ENCODE measurements around the gene PLEKHB2. TPM values are rescaled to one million over a fixed set of nuclear protein-coding genes. Genes with fewer than 3 reads are reported as not detected.
"Not testable (repeated sequence)": the region's sequence is repeated elsewhere in the genome, so short reads cannot be mapped to it uniquely, and the experiment has no call there.

Gene PLEKHB2
- total RNA-seq, 1 experiment from 2014 or later = 94.8 TPM

GRCh38 chr2:131168538-131168937, 63.4 kb downstream of the PLEKHB2 start:
- Histone ChIP-seq H3K9ac (ENCODE audit: low read length) (no peak overlapping the region), H3K27me3 (ENCODE audit: insufficient read depth, low read length) (peaks cover 8% of the 10 kb centered on the region; the same call in 1 of the 2 replicates), H3K9me2 (ENCODE audit: insufficient read depth) (no peaks in the 10 kb centered on the region), H3K4me3 (replicated peaks in 1 of 2; ENCODE audit: low read depth in 1 of 2, low read length in 2 of 2) (no peak overlapping the region), H3K27ac (ENCODE audit: low read depth, low read length) (no peak overlapping the region), H3K79me2 (ENCODE audit: insufficient read depth, low read length) (no peaks in the 10 kb centered on the region), H2AFZ (ENCODE audit: low read depth, low read length, poor library complexity, severe bottlenecking) (no peak overlapping the region), H4K20me1 (ENCODE audit: insufficient read depth) (no peaks in the 10 kb centered on the region), H3K36me3 (ENCODE audit: control insufficient read depth in 1 of 2, insufficient read depth in 2 of 2, low read length in 2 of 2) (no peaks in the 10 kb centered on the region), H3K4me1 (ENCODE audit: control insufficient read depth in 1 of 2, insufficient read depth in 2 of 2, low read length in 2 of 2) (no peaks in the 10 kb centered on the region), H3K9me3 (ENCODE audit: control insufficient read depth in 1 of 2, insufficient read depth in 1 of 2, low read depth in 1 of 2, low read length in 2 of 2) (no peaks in the 10 kb centered on the region), H3K4me2 (ENCODE audit: low read length) (no peak overlapping the region)
- TF ChIP-seq TCF7L2 (IDR thresholded peaks at IDR 0.05; ENCODE audit: borderline replicate concordance, extremely low read depth, insufficient read depth, insufficient read length) = no peak
- no peak for TF ChIP-seq POLR2AphosphoS5 (IDR thresholded peaks at IDR 0.05; ENCODE audit: low read depth, low read length)
- no peak for TF ChIP-seq CBX3 (IDR thresholded peaks at IDR 0.05; ENCODE audit: low read depth)
- no peak for TF ChIP-seq ZNF274 (IDR thresholded peaks at IDR 0.05; ENCODE audit: low read depth, low read length)
- TF ChIP-seq, protein P1, sequence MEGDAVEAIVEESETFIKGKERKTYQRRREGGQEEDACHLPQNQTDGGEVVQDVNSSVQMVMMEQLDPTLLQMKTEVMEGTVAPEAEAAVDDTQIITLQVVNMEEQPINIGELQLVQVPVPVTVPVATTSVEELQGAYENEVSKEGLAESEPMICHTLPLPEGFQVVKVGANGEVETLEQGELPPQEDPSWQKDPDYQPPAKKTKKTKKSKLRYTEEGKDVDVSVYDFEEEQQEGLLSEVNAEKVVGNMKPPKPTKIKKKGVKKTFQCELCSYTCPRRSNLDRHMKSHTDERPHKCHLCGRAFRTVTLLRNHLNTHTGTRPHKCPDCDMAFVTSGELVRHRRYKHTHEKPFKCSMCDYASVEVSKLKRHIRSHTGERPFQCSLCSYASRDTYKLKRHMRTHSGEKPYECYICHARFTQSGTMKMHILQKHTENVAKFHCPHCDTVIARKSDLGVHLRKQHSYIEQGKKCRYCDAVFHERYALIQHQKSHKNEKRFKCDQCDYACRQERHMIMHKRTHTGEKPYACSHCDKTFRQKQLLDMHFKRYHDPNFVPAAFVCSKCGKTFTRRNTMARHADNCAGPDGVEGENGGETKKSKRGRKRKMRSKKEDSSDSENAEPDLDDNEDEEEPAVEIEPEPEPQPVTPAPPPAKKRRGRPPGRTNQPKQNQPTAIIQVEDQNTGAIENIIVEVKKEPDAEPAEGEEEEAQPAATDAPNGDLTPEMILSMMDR (IDR thresholded peaks at IDR 0.05 in 2 of 3, conservative IDR thresholded peaks at IDR 0.05 in 1 of 3; ENCODE audit: borderline replicate concordance in 1 of 3, insufficient read depth in 1 of 3, low read depth in 2 of 3, low read length in 2 of 3) = no peak
- TF ChIP-seq CEBPB (IDR thresholded peaks at IDR 0.05; ENCODE audit: low read depth) = no peak
- TF ChIP-seq JUND (IDR thresholded peaks at IDR 0.05) = no peak
- TF ChIP-seq REST (IDR thresholded peaks at IDR 0.05; ENCODE audit: low read depth) = no peak
- TF ChIP-seq SP1 (IDR thresholded peaks at IDR 0.05; ENCODE audit: low read depth) = no peak
- TF ChIP-seq RAD21 (IDR thresholded peaks at IDR 0.05; ENCODE audit: low read depth) = no peak
- POLR2A ChIA-PET = no interaction called here
- no peak for DNase-seq (ENCODE audit: low read depth, low spot score)
- BruUV-seq (replicated peaks) = no TSS peak
- CTCF ChIA-PET = no interaction called here
- no peak for ATAC-seq
- RAD21 ChIA-PET (ENCODE audit: low non-redundant PET in 1 of 2, low total read pairs in 2 of 2, uncharacterized antibody in 2 of 2, unreplicated experiment in 2 of 2) = no interaction called here
- intact Hi-C loops (cut with micrococcal nuclease) = no loop called here

DNA sequence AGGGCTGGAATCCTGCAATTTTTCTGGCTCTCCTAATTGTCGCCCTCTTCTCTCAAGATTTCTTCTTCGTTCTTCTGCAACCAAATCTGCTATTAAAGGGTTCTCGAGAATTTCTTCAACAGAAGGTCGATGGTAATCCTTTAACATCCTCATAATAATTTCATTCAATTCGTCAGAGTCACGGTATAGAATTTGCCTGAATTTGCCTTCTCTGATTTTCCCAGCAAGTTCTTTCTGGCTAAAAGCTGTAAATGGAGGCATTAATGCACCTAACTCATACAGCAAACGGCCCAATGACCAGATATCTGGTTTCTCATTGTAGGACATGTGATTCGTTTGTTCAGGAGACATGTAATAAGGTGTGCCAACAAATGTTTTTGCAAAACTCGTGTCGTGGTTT, 72.9 kb downstream of the PLEKHB2 start:
- POLR2A ChIA-PET = not testable (repeated sequence)
- H3K27me3 ChIP-seq (ENCODE audit: insufficient read depth, low read length) = peaks cover 29% of the 10 kb centered on the region

More for the DNA sequence above, 72.9 kb downstream of the PLEKHB2 start:
- H3K9me3 ChIP-seq (ENCODE audit: control insufficient read depth in 1 of 2, insufficient read depth in 1 of 2, low read depth in 1 of 2, low read length in 2 of 2); H2AFZ ChIP-seq (ENCODE audit: low read depth, low read length, poor library complexity, severe bottlenecking); H3K9ac ChIP-seq (ENCODE audit: low read length); H4K20me1 ChIP-seq (ENCODE audit: insufficient read depth); H3K4me3 ChIP-seq (replicated peaks in 1 of 2; ENCODE audit: low read depth in 1 of 2, low read length in 2 of 2); H3K36me3 ChIP-seq (ENCODE audit: control insufficient read depth in 1 of 2, insufficient read depth in 2 of 2, low read length in 2 of 2); ATAC-seq; H3K4me1 ChIP-seq (ENCODE audit: control insufficient read depth in 1 of 2, insufficient read depth in 2 of 2, low read length in 2 of 2); BruUV-seq (replicated peaks); H3K27ac ChIP-seq (ENCODE audit: low read depth, low read length); H3K79me2 ChIP-seq (ENCODE audit: insufficient read depth, low read length); RAD21 ChIA-PET (ENCODE audit: low non-redundant PET in 1 of 2, low total read pairs in 2 of 2, uncharacterized antibody in 2 of 2, unreplicated experiment in 2 of 2); H3K4me2 ChIP-seq (ENCODE audit: low read length); CTCF ChIA-PET; DNase-seq (ENCODE audit: low read depth, low spot score); H3K9me2 ChIP-seq (ENCODE audit: insufficient read depth); intact Hi-C loops (cut with micrococcal nuclease): not testable (repeated sequence)
